ENCODE measurements around the gene HAX1.

The HAX1 gene

GRCh38 chr1:154241703-154242351 is 30.6 kb upstream of the HAX1 start:
- Histone ChIP-seq H3K4me2 (ENCODE audit: low read length) (no peak overlapping the region), H3K36me3 (ENCODE audit: insufficient read depth, low read length) (peaks cover 88% of the 10 kb centered on the region), H3K27me3 (ENCODE audit: control insufficient read depth, insufficient read depth, low read length) (no peaks in the 10 kb centered on the region), H3K9ac (ENCODE audit: low read depth, low read length) (no peak overlapping the region), H3K4me1 (ENCODE audit: control insufficient read depth, insufficient read depth, low read length) (no peaks in the 10 kb centered on the region), H3K4me3 (ENCODE audit: low read length) (no peak overlapping the region), H3K9me3 (replicated peaks; ENCODE audit: low read length) (no peaks in the 10 kb centered on the region)

GRCh38 chr1:154253671-154254070 is 18.8 kb upstream of the HAX1 start:
- Histone ChIP-seq H3K27me3 (ENCODE audit: control insufficient read depth, insufficient read depth, low read length) (no peaks in the 10 kb centered on the region), H3K36me3 (ENCODE audit: insufficient read depth, low read length) (peaks cover 88% of the 10 kb centered on the region), H3K9ac (ENCODE audit: low read depth, low read length) (no peak overlapping the region), H3K9me3 (replicated peaks; ENCODE audit: low read length) (no peaks in the 10 kb centered on the region), H3K4me2 (ENCODE audit: low read length) (no peak overlapping the region), H3K4me1 (ENCODE audit: control insufficient read depth, insufficient read depth, low read length) (no peaks in the 10 kb centered on the region), H3K4me3 (ENCODE audit: low read length) (no peak overlapping the region)

DNA sequence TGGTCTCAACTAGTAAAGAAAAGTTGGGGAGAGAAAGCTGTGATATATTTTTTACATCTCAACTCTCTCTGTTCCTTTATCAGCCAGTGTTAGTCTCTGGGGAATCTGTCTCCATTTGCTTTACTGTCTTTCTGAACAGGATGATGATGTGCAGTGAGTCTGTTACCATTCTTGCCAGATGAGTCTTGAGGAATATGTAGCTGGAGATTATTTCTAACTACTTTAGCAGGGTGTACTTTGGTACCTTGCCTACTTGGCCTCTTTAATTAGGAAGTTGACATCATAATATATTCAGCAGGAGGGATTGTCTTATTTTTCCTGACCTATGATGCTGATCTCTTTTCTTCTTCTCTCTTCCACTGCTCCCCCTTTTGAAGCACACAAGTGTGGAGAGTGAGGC is 15.7 kb upstream of the HAX1 start:
- no peaks in the 10 kb centered on the region for H3K4me1 ChIP-seq (ENCODE audit: control insufficient read depth, insufficient read depth, low read length)
- H3K4me2 ChIP-seq (ENCODE audit: low read length), result no peak overlapping the region
- no peak overlapping the region for H3K4me3 ChIP-seq (ENCODE audit: low read length)
- no peaks in the 10 kb centered on the region for H3K27me3 ChIP-seq (ENCODE audit: control insufficient read depth, insufficient read depth, low read length)
- H3K9ac ChIP-seq (ENCODE audit: low read depth, low read length), result no peak overlapping the region
- H3K9me3 ChIP-seq (replicated peaks; ENCODE audit: low read length), result no peaks in the 10 kb centered on the region
- peaks cover 89% of the 10 kb centered on the region for H3K36me3 ChIP-seq (ENCODE audit: insufficient read depth, low read length)

GRCh38 chr1:154258784-154259183 is 13.6 kb upstream of the HAX1 start:
- Histone ChIP-seq H3K9ac (ENCODE audit: low read depth, low read length) (no peak overlapping the region), H3K9me3 (replicated peaks; ENCODE audit: low read length) (no peaks in the 10 kb centered on the region), H3K4me2 (ENCODE audit: low read length) (no peak overlapping the region), H3K36me3 (ENCODE audit: insufficient read depth, low read length) (peaks cover 100% of the 10 kb centered on the region), H3K4me3 (ENCODE audit: low read length) (no peak overlapping the region), H3K27me3 (ENCODE audit: control insufficient read depth, insufficient read depth, low read length) (no peaks in the 10 kb centered on the region), H3K4me1 (ENCODE audit: control insufficient read depth, insufficient read depth, low read length) (no peaks in the 10 kb centered on the region)

- Histone ChIP-seq H3K4me1 (ENCODE audit: control insufficient read depth, insufficient read depth, low read length) (no peaks in the 10 kb centered on the region), H3K4me3 (ENCODE audit: low read length) (no peak overlapping the region), H3K27me3 (ENCODE audit: control insufficient read depth, insufficient read depth, low read length) (no peaks in the 10 kb centered on the region), H3K9me3 (replicated peaks; ENCODE audit: low read length) (no peaks in the 10 kb centered on the region), H3K4me2 (ENCODE audit: low read length) (no peak overlapping the region), H3K36me3 (ENCODE audit: insufficient read depth, low read length) (peaks cover 99% of the 10 kb centered on the region), H3K9ac (ENCODE audit: low read depth, low read length) (no peak overlapping the region)
Measured at GRCh38 chr1:154260127-154260526, 12.3 kb upstream of the HAX1 start.

DNA sequence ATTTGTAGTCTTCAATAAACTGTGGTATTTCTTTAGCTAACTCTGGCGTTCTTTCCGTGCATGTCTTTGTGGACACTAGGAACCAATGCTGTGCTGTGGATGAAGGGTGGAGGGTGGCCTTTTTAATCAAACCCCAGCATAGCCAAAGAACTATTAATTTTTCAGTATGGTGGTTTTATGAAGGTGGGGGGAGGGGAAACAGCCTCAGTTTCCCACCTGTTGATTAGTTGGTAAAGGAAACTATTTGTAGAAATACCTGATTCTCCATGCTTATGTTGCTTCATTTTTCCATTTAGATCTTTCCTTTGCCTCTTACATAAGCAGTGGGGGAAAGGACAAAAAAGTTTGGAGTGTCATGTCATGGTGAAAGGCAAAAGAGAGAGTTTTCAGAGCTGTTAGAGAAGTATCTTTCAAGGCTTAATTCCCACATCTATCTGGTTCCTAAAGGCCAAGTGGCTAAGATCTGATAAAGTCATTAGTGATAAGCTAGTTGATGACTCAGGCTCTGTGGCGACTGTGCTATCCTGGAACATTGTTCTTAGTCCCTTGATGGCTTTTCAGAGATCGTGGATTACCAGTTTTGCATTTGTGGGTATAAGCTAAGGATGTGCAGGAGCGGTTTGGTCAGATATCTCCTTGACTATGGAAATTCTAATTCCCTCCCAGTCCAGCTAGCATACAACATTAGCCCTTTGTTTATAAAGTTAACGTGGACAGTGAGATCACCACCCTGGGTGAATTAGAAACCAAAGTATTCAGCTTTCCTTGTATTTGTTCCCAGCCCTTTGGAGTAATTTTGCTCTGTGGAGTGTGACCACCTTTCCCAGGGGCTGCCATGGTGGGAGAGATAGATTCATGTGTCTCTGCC is 8.7 kb upstream of the HAX1 start:
- Histone ChIP-seq H3K36me3 (ENCODE audit: insufficient read depth, low read length) (peaks cover 83% of the 10 kb centered on the region), H3K27me3 (ENCODE audit: control insufficient read depth, insufficient read depth, low read length) (no peaks in the 10 kb centered on the region), H3K4me1 (ENCODE audit: control insufficient read depth, insufficient read depth, low read length) (no peaks in the 10 kb centered on the region), H3K9me3 (replicated peaks; ENCODE audit: low read length) (no peaks in the 10 kb centered on the region), H3K9ac (ENCODE audit: low read depth, low read length) (no peak overlapping the region), H3K4me2 (ENCODE audit: low read length) (no peak overlapping the region), H3K4me3 (ENCODE audit: low read length) (no peak overlapping the region)

DNA sequence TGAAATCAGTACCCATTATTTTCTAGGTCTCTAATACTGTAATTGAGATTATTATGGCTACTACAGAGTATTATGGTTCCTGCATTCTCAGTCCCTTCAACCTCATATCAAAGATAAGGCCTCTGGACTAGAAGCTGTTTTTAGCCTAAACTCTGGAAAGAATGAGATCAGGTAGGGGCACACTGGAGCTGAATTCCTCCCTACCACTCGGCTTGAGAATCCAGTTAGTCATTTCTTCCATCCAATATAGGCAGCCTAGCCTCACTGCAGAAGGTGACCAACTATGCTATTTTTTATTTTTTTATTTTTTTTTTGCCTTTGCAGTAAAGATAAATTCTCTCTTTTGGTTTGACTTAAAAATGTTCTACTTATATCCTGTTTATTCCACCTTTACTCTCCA is 8.0 kb upstream of the HAX1 start:
- no peaks in the 10 kb centered on the region for H3K4me1 ChIP-seq (ENCODE audit: control insufficient read depth, insufficient read depth, low read length)
- no peak overlapping the region for H3K4me2 ChIP-seq (ENCODE audit: low read length)
- peaks cover 83% of the 10 kb centered on the region for H3K36me3 ChIP-seq (ENCODE audit: insufficient read depth, low read length)
- H3K27me3 ChIP-seq (ENCODE audit: control insufficient read depth, insufficient read depth, low read length), result no peaks in the 10 kb centered on the region
- no peak overlapping the region for H3K4me3 ChIP-seq (ENCODE audit: low read length)
- H3K9ac ChIP-seq (ENCODE audit: low read depth, low read length), result no peak overlapping the region
- H3K9me3 ChIP-seq (replicated peaks; ENCODE audit: low read length), result no peaks in the 10 kb centered on the region

DNA sequence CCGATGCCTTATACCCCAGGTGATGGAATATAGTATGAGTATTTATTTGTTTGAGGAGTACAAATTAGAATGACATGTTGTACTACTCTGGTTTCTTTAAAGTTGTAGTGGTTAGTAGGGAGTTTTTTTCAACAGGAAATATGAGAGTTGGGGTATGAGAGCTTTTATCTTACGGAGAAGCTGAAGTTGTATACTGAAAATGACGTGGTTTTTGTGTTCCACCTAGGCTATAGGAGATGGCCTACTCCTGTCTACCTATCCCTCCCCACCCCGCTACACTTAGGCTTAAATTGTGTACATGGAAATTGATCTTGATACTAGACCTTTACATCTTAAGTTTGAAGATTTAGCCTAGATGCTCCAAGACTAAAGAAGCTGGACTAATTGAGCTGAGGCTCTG is 6.8 kb upstream of the HAX1 start:
- Histone ChIP-seq H3K4me3 (ENCODE audit: low read length) (no peak overlapping the region), H3K4me1 (ENCODE audit: control insufficient read depth, insufficient read depth, low read length) (no peaks in the 10 kb centered on the region), H3K27me3 (ENCODE audit: control insufficient read depth, insufficient read depth, low read length) (no peaks in the 10 kb centered on the region), H3K36me3 (ENCODE audit: insufficient read depth, low read length) (peaks cover 80% of the 10 kb centered on the region), H3K4me2 (ENCODE audit: low read length) (no peak overlapping the region), H3K9ac (ENCODE audit: low read depth, low read length) (no peak overlapping the region), H3K9me3 (replicated peaks; ENCODE audit: low read length) (no peaks in the 10 kb centered on the region)

DNA sequence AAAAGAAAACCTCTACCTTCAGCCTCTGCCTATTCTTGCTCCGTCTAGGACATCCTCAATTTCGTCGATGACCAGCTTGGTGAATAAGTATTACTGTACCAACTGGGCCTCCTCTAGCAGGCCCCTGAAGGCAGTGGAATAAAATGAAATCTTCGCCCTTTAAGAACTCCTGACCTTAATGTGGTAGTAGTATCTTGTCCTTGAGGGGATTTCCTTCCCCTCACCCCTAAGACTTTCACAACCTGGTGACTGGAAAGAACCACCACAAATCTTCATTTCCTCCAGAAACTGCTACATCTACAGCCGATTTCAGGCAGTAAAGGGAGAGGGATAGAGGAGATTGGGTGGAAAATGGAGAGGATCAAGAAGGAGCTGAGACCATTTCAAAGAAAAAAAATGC is 1.6 kb upstream of the HAX1 start:
- H3K4me2 ChIP-seq (ENCODE audit: low read length), result no peak overlapping the region
- no peaks in the 10 kb centered on the region for H3K9me3 ChIP-seq (replicated peaks; ENCODE audit: low read length)
- H3K27me3 ChIP-seq (ENCODE audit: control insufficient read depth, insufficient read depth, low read length), result no peaks in the 10 kb centered on the region
- peaks cover 44% of the 10 kb centered on the region for H3K36me3 ChIP-seq (ENCODE audit: insufficient read depth, low read length)
- H3K4me3 ChIP-seq (ENCODE audit: low read length), result no peak overlapping the region
- H3K4me1 ChIP-seq (ENCODE audit: control insufficient read depth, insufficient read depth, low read length), result peaks cover 14% of the 10 kb centered on the region
- H3K9ac ChIP-seq (ENCODE audit: low read depth, low read length), result no peak overlapping the region

DNA sequence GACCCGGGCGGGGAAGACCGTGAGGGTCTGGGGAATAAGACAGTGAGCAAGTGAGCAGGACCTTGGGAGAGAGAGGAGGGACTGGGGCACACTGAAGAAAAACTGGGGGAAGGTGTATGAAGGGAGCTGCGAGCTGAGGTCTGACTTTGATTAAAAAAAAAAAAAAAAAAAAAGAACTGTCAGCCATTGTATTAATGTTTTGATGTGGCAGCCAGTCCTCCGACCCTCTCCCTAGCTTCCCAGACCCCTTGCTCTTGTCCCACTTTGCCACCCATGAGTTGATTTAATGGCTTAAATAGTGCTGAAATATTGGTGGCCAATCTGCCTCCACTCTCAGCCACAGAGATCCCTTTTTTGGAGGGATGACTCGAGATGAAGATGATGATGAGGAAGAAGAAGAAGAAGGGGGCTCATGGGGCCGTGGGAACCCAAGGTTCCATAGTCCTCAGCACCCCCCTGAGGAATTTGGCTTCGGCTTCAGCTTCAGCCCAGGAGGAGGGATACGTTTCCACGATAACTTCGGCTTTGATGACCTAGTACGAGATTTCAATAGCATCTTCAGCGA is 652 bp downstream of the HAX1 start:
- H3K4me1 ChIP-seq (ENCODE audit: control insufficient read depth, insufficient read depth, low read length), result peaks cover 14% of the 10 kb centered on the region
- peak overlapping the region; percentile 97 for H3K4me2 ChIP-seq (ENCODE audit: low read length)
- no peaks in the 10 kb centered on the region for H3K27me3 ChIP-seq (ENCODE audit: control insufficient read depth, insufficient read depth, low read length)
- H3K4me3 ChIP-seq (ENCODE audit: low read length), result peak overlapping the region; percentile 95
- H3K9me3 ChIP-seq (replicated peaks; ENCODE audit: low read length), result no peaks in the 10 kb centered on the region
- peak overlapping the region; percentile 95 for H3K9ac ChIP-seq (ENCODE audit: low read depth, low read length)
- peaks cover 35% of the 10 kb centered on the region for H3K36me3 ChIP-seq (ENCODE audit: insufficient read depth, low read length)

DNA sequence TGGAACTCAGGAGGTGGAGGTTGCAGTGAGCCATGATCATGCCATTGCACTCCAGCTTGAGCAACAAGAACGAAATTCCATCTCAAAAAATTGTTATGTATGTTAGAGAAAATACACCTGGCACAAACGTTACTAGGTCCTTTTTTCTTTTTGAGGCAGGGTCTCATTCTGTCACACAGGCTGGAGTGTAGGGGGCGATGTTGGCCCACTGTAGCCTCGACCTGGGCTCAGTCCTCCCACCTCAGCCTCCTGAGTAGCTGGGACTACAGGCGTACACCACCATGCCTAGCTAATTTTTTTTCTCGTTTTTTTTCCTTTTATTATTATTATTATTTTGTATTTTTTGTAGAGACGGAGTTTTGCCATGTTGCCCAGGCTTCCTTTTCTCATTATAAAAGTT is 4.4 kb downstream of the HAX1 start:
- no peaks in the 10 kb centered on the region for H3K27me3 ChIP-seq (ENCODE audit: control insufficient read depth, insufficient read depth, low read length)
- no peak overlapping the region for H3K4me2 ChIP-seq (ENCODE audit: low read length)
- no peak overlapping the region for H3K9ac ChIP-seq (ENCODE audit: low read depth, low read length)
- peaks cover 9% of the 10 kb centered on the region for H3K4me1 ChIP-seq (ENCODE audit: control insufficient read depth, insufficient read depth, low read length)
- H3K9me3 ChIP-seq (replicated peaks; ENCODE audit: low read length), result no peaks in the 10 kb centered on the region
- no peak overlapping the region for H3K4me3 ChIP-seq (ENCODE audit: low read length)
- peaks cover 12% of the 10 kb centered on the region for H3K36me3 ChIP-seq (ENCODE audit: insufficient read depth, low read length)

Data from skeletal muscle satellite cell (primary cell).